Thymus (tissue), 11 donors: ENCODE data around the gene SERPINH1. TPM values are rescaled to one million over a fixed set of nuclear protein-coding genes. Genes with fewer than 3 reads are reported as not detected.
A peak's percentile ranks its signal among the peaks of the same experiment; 100 is the strongest.

ENCODE experiments used
- DNase-seq, 9 donors: peaks; one replicate each; pipeline ENCODE4 v3.0.0-alpha.2; 2013; ENCODE audit warnings: low spot score in 9 of 9, low read depth in 6 of 9, missing footprints in 1 of 9
- H3K27ac ChIP-seq, 2 donors: one replicate each; pipeline ENCODE4 v1.5.1; 2013; ENCODE audit warnings: control low read depth in 1 of 2, low read depth in 1 of 2, low read length in 1 of 2, mild to moderate bottlenecking in 1 of 2, moderate library complexity in 1 of 2
- H3K27me3 ChIP-seq, 2 donors: one replicate each; pipeline ENCODE4 v1.5.1; 2013; ENCODE audit warnings: low read length in 1 of 2; ENCODE audit not compliant: control insufficient read depth in 2 of 2, insufficient read depth in 1 of 2
- H3K36me3 ChIP-seq, 2 donors: one replicate each; pipeline ENCODE4 v1.5.1; 2013; ENCODE audit warnings: low read length in 1 of 2, mild to moderate bottlenecking in 1 of 2, moderate library complexity in 1 of 2; ENCODE audit not compliant: control insufficient read depth in 2 of 2, insufficient read depth in 2 of 2
- H3K4me1 ChIP-seq, 2 donors: one replicate each; pipeline ENCODE4 v1.5.1; 2013; ENCODE audit warnings: low read length in 2 of 2; ENCODE audit not compliant: control insufficient read depth in 2 of 2, insufficient read depth in 2 of 2
- H3K4me3 ChIP-seq, 2 donors: one replicate each; pipeline ENCODE4 v1.5.1; 2013; ENCODE audit warnings: low read length in 2 of 2, control low read depth in 1 of 2, mild to moderate bottlenecking in 1 of 2
- H3K9me3 ChIP-seq, 2 donors: one replicate each; pipeline ENCODE4 v1.5.1; 2013; ENCODE audit warnings: low read length in 1 of 2, mild to moderate bottlenecking in 1 of 2; ENCODE audit not compliant: control insufficient read depth in 2 of 2, insufficient read depth in 1 of 2
- WGBS: extraction: QIAGEN DNeasy Blood & Tissue Kit; methylation state at CpG from one replicate; pipeline ENCODE4 v1.1.7; 2013; 5-methylcytosine and 5-hydroxymethylcytosine counted together
- polyA plus RNA-seq: library from polyadenylated mRNA; stranded (reverse); fragments of 200-250 nt; gene quantifications from one replicate; pipeline ENCODE4 v1.2.3, GENCODE V29; 2013
- total RNA-seq: library from RNA; stranded (reverse); fragments of 120-200 nt; gene quantifications from one replicate; pipeline ENCODE4 v1.2.4, GENCODE V29; 2013
- donor health status: healthy.

SERPINH1 gene
- total and polyA plus RNA-seq, 2 donors, result 41.0 to 44.4 TPM

- no peak overlapping the region for H3K4me3 ChIP-seq
- H3K36me3 ChIP-seq, result no peaks in the 10 kb centered on the region
- H3K27ac ChIP-seq, result no peak overlapping the region
- peaks cover 0 to 13% of the 10 kb centered on the region in 2 donors for H3K9me3 ChIP-seq
- peaks cover 0 to 45% of the 10 kb centered on the region in 2 donors for H3K4me1 ChIP-seq
- peaks cover 6 to 24% of the 10 kb centered on the region in 2 donors for H3K27me3 ChIP-seq
- 98% methylated on average over 7 of the region's 7 CpGs for WGBS
- no peak for DNase-seq
Measured at GRCh38 chr11:75520688-75521087, 41.4 kb upstream of the SERPINH1 start.

DNA sequence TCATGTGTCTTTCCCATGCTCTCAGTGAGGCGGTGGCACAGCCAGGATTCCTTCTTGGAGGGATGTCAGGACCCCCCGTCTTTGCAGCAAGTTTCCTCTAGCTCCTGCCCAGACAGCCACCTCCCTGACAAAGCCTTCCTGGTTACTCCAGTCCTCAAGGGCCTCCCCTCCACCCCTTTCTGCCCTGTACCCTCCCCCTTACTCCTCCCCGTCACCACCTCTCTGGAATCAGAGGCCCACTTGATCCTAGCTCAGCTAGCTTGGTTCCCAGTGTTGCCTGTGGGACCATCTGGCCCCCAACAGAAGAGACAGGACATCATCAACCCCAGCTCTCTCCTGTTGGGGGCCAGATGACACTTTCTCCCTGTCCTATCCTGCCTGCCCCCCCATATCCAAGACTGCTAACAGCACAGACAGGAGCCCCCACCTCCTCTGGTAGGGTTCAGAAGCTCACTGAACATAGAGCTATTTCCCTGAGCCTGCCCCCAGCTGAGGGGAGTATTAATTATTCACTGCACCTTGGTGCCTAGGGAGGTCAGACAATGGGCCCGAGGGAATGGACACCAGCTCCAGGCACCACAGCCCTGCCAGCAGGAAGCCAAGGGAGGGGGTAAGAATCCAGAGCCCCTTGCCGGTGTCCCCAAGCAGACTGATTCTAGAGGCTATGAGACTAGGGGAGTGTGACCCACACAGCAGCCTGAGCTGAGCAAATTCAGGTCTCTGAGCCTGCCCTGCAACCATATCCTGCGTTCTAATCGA, 39.6 kb upstream of the SERPINH1 start:
- H3K4me1 ChIP-seq, result peaks cover 3 to 49% of the 10 kb centered on the region in 2 donors
- 95% methylated on average over 7 of the region's 7 CpGs for WGBS
- H3K4me3 ChIP-seq, result no peak overlapping the region
- no peak for DNase-seq
- no peaks in the 10 kb centered on the region for H3K36me3 ChIP-seq
- H3K9me3 ChIP-seq, result peaks cover 0 to 8% of the 10 kb centered on the region in 2 donors
- no peak overlapping the region for H3K27ac ChIP-seq
- H3K27me3 ChIP-seq, result peaks cover 6 to 27% of the 10 kb centered on the region in 2 donors

DNA sequence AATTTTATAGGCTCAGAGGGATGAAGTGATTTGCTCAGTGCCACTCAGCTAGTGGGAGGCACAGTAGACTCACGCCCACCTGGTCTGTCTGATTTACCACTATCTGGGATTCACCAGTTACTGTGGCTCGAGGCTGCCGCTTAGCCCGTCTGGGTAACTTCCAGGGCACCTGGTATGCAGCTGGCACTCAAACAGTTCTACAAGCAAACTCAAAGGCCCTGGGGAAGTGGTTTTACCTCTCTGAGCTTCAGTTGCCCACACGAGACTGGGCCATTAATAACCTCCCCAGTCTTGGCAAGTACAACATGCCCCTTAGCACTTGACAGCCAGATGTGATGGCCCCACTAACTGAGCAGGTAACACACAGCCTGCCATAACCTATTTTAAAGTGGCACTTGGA, 38.9 kb upstream of the SERPINH1 start:
- 14% methylated on average over 5 of the region's 5 CpGs for WGBS
- Histone ChIP-seq H3K9me3 (peaks cover 0 to 8% of the 10 kb centered on the region in 2 donors), H3K27ac (no peak overlapping the region), H3K27me3 (peaks cover 6 to 27% of the 10 kb centered on the region in 2 donors), H3K4me1 (peaks cover 3 to 42% of the 10 kb centered on the region in 2 donors), H3K36me3 (no peaks in the 10 kb centered on the region), H3K4me3 (no peak overlapping the region)
- DNase-seq, result peak in 1 of 9 donors; percentile 43

GRCh38 chr11:75523811-75524664, 38.0 kb upstream of the SERPINH1 start:
- peaks cover 6 to 27% of the 10 kb centered on the region in 2 donors for H3K27me3 ChIP-seq
- H3K9me3 ChIP-seq, result peaks cover 0 to 8% of the 10 kb centered on the region in 2 donors
- no peak overlapping the region for H3K27ac ChIP-seq
- H3K4me3 ChIP-seq, result peak overlapping the region in 1 of 2 donors; percentile 65
- H3K36me3 ChIP-seq, result no peaks in the 10 kb centered on the region
- peaks cover 3 to 34% of the 10 kb centered on the region in 2 donors for H3K4me1 ChIP-seq
- WGBS, result 84% methylated on average over 10 of the region's 10 CpGs
- no peak for DNase-seq

DNA sequence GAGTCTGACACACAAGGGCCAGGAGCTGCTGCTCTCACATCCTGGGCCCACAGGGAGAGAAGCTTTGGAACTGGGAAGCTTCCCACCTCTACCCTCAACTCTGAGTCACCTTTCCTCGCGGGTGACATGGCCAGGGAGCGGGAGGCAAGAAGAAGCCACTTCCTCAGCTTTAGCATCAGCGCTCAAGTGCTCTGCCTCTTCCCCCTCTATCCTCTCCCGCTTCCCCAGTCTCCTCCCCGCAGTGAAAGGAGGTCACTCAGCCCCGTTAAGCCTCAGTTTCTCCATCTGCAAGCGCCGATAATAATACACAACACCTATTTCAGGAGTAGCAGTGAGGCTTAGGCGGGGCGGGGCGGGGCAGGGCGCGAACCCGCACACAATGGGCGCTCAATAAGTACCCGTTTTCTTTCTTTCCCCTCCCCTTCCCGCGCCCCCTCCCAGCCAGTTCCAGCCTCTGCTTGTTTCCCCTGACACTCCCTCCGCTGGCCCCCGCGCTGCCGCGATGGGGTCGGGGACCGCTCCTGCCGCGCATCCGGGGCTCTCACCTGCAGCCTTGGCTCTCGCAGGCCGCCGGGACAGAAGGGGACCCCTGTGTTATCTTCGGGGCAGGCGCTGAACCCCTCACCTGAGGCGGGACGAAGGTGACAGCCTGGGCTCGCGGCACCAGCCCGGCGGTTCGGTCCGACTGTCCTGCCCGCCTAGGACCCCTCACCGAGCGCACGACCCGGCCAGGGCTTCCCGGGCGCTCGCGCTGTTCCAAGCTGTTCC, 37.2 kb upstream of the SERPINH1 start:
- 8% methylated on average over 51 of the region's 51 CpGs for WGBS
- H3K27me3 ChIP-seq, result peaks cover 8 to 27% of the 10 kb centered on the region in 2 donors

DNA sequence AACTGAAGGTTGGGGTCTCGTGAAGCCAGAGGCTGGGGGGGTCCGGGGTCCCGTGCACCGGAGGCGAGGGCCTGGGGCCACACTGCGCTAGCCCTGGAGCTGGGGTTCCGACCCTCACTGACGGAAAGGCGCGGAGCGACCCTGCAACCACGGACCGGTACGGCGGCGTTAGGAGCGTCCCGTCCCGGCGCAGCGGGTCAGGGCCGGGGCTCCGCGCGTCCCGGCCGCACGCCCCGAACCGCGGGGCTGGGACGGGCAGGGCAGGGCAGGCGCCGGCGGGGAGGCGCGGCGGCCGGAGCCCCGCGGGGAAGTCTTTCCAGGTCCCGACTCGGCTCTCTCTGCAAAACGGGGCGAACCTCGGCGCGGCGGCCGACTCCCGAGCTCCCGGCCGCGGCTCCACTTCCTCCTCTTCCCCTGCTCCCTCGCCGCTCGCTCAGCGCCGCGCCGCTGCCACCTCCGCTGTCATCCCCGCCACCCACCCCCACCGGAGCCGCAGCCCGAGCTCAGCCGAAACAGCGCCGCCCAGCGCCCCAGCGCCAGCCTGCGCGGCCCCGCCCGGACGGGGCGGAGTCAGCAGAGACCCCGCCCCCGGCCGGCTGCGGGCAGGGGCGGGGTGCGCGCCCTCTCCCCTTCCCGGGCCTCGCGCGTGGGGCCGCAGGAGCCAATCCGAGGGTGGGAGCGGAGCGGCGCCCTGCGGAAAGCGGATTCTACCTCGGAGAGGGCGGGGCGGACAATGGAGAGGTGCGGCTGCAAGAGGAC, 36.4 kb upstream of the SERPINH1 start, which contains the start of gene GDPD5:
Gene GDPD5, minus strand, starts transcription at position 509 of the 759 bp plus-strand sequence. CDS start 48,206 bp downstream, outside the sequence.
- H3K27ac ChIP-seq, result peak within 1 kb of the TSS in 1 of 2 donors; percentile 56
- H3K4me3 ChIP-seq, result peak within 1 kb of the TSS; percentile 70 to 74
- peaks cover 0 to 8% of the 10 kb centered on the region in 2 donors for H3K9me3 ChIP-seq
- H3K4me1 ChIP-seq, result peaks cover 3 to 33% of the 10 kb centered on the region in 2 donors
- no peaks in the 10 kb centered on the region for H3K36me3 ChIP-seq
- under 1% methylated on average over 99 of the region's 99 CpGs for WGBS
- peaks cover 8 to 27% of the 10 kb centered on the region in 2 donors for H3K27me3 ChIP-seq
- DNase-seq, result peak; percentile 71 to 93 (median 85)

More for the DNA sequence above, 37.2 kb upstream of the SERPINH1 start:
- Histone ChIP-seq H3K27ac (no peak overlapping the region), H3K36me3 (no peaks in the 10 kb centered on the region), H3K4me3 (peak overlapping the region; percentile 65 to 74), H3K9me3 (peaks cover 0 to 8% of the 10 kb centered on the region in 2 donors), H3K4me1 (peaks cover 3 to 33% of the 10 kb centered on the region in 2 donors)
- peak in 3 of 9 donors; percentile 31 to 53 (median 37) for DNase-seq

GRCh38 chr11:75526192-75526541, 35.9 kb upstream of the SERPINH1 start:
- Histone ChIP-seq H3K27me3 (peaks cover 8 to 27% of the 10 kb centered on the region in 2 donors), H3K27ac (peak overlapping the region in 1 of 2 donors; percentile 56), H3K4me3 (peak overlapping the region; percentile 70 to 74), H3K4me1 (peaks cover 3 to 33% of the 10 kb centered on the region in 2 donors), H3K9me3 (peaks cover 0 to 8% of the 10 kb centered on the region in 2 donors), H3K36me3 (no peaks in the 10 kb centered on the region)
- no peak for DNase-seq
- 1% methylated on average over 21 of the region's 21 CpGs for WGBS

GRCh38 chr11:75527130-75527529, 34.9 kb upstream of the SERPINH1 start:
- Histone ChIP-seq H3K4me1 (peaks cover 3 to 36% of the 10 kb centered on the region in 2 donors), H3K27me3 (peaks cover 8 to 27% of the 10 kb centered on the region in 2 donors)
- 97% methylated on average over 5 of the region's 5 CpGs for WGBS

More at GRCh38 chr11:75527130-75527529, 34.9 kb upstream of the SERPINH1 start:
- no peaks in the 10 kb centered on the region for H3K36me3 ChIP-seq
- DNase-seq, result no peak
- no peak overlapping the region for H3K27ac ChIP-seq
- peaks cover 0 to 8% of the 10 kb centered on the region in 2 donors for H3K9me3 ChIP-seq
- no peak overlapping the region for H3K4me3 ChIP-seq
